A549 (cell line): Measurements from ENCODE around the gene TGM3. TPM values are rescaled to one million over a fixed set of nuclear protein-coding genes. Genes with fewer than 3 reads are reported as not detected.

Experiments used
- ATAC-seq, 2 experiments: fragments of 200-7000 bp in 1 of 2; fragments of >200 bp in 1 of 2; cut with Nextera tagmentation in 1 of 2; cut with Tn5 transposase in 1 of 2; 3 replicates each; pipeline versions ENCODE4 v1.8.0 to v1.9.1; 2018 to 2020; ENCODE audit warnings: mild to moderate bottlenecking in 1 of 2, moderate library complexity in 1 of 2
- CTCF ChIA-PET: fragments of 300-600 bp; sonication (Branson Sonifier 250); formaldehyde crosslinking; extraction: SDS; loops from one replicate; lab custom pipeline; 2021; ENCODE audit warnings: antibody characterized with exemption, inconsistent platforms; lab: Yijun Ruan, JAX
- POLR2A ChIA-PET: fragments of 350-600 bp; formaldehyde crosslinking; extraction: SDS; loops from one replicate; lab custom pipeline; 2021; ENCODE audit warnings: antibody characterized with exemption, inconsistent platforms; lab: Yijun Ruan, JAX
- DNase-seq, 2 experiments: peaks; one replicate each; pipeline versions ENCODE4 v3.0.0 to v3.0.0-alpha.2; 2011 to 2016; ENCODE audit warnings: low read depth in 1 of 2, low spot score in 1 of 2
- FAIRE-seq: peaks from 2 replicates; lab custom pipeline; 2011; peaks lifted over from hg19 to GRCh38; lab: Jason Lieb, UNC
- H3K27ac ChIP-seq, 2 experiments: fragments of >200 bp; sonication (Bioruptor Twin); formaldehyde crosslinking; 3 replicates each; pipeline ENCODE4 v1.5.1; 2016 to 2017
- H3K4me1 ChIP-seq: fragments of >200 bp; sonication (Bioruptor Twin); formaldehyde crosslinking; 3 replicates; pipeline ENCODE4 v1.6.1; 2016
- H3K4me2 ChIP-seq: fragments of >200 bp; sonication (Bioruptor Twin); formaldehyde crosslinking; 3 replicates; pipeline ENCODE4 v1.6.1; 2016
- H3K4me3 ChIP-seq: fragments of >200 bp; sonication (Bioruptor Twin); formaldehyde crosslinking; 3 replicates; pipeline ENCODE4 v1.5.1; 2016
- H3K9me3 ChIP-seq: fragments of >200 bp; sonication (Bioruptor Twin); formaldehyde crosslinking; 3 replicates; pipeline ENCODE4 v1.6.1; 2016
- ATOH8 ChIP-seq: fragments of 250-450 bp; sonication (Bioruptor Pico); IDR thresholded peaks from 2 replicates; pipeline ENCODE4 v1.5.0; 2020; ENCODE audit warnings: low read depth, mild to moderate bottlenecking, moderate library complexity
- BCL3 ChIP-seq: fragments of >200 bp; sonication (Bioruptor Twin); formaldehyde crosslinking; IDR thresholded peaks from 3 replicates; pipeline ENCODE4 v1.6.1; 2016
- BHLHE40 ChIP-seq: IDR thresholded peaks from 2 replicates; pipeline ENCODE4 v1.6.1; 2012; ENCODE audit warnings: low read depth, low read length, inconsistent platforms
- CBX2 ChIP-seq: fragments of 200-600 bp; sonication (generic); IDR thresholded peaks from 2 replicates; pipeline ENCODE4 v1.6.1; 2016; ENCODE audit warnings: low read depth, mild to moderate bottlenecking, borderline replicate concordance
- CEBPB ChIP-seq, 2 experiments: fragments of >200 bp in 1 of 2; sonication (Bioruptor Twin) in 1 of 2; formaldehyde crosslinking in 1 of 2; IDR thresholded peaks; 2 replicates each; pipeline ENCODE4 v1.6.1; 2012 to 2016
- CHD2 ChIP-seq: fragments of 150-350 bp; IDR thresholded peaks from 2 replicates; pipeline ENCODE4 v1.6.1; 2014; ENCODE audit warnings: low read length; ENCODE audit not compliant: partially characterized antibody
- EHF ChIP-seq: fragments of 250-450 bp; sonication (Bioruptor Pico); IDR thresholded peaks from 2 replicates; pipeline ENCODE4 v1.5.0; 2020; ENCODE audit warnings: mild to moderate bottlenecking
- EHMT2 ChIP-seq: fragments of 200-600 bp; sonication (generic); IDR thresholded peaks from 2 replicates; pipeline ENCODE4 v1.6.1; 2016; ENCODE audit warnings: antibody characterized with exemption, low read depth, mild to moderate bottlenecking, moderate library complexity
- ELK1 ChIP-seq: fragments of 150-350 bp; IDR thresholded peaks from 2 replicates; pipeline ENCODE4 v1.6.1; 2014; ENCODE audit warnings: low read depth, mild to moderate bottlenecking, low read length
- EP300 ChIP-seq, 2 experiments: fragments of >200 bp; sonication (Bioruptor Twin); formaldehyde crosslinking; IDR thresholded peaks; 2 replicates in 1 of 2; 3 replicates in 1 of 2; pipeline ENCODE4 v1.6.1; 2016 to 2017
- ESRRA ChIP-seq: fragments of 150-350 bp; IDR thresholded peaks from 2 replicates; pipeline ENCODE4 v1.6.1; 2014; ENCODE audit warnings: mild to moderate bottlenecking, low read length, borderline replicate concordance
- FOSB ChIP-seq: fragments of 250-450 bp; sonication (Bioruptor Pico); IDR thresholded peaks from 2 replicates; pipeline ENCODE4 v1.5.0; 2020; ENCODE audit warnings: mild to moderate bottlenecking, moderate library complexity
- FOXS1 ChIP-seq: fragments of 250-450 bp; sonication (Bioruptor Pico); IDR thresholded peaks from 2 replicates; pipeline ENCODE4 v1.5.0; 2020; ENCODE audit warnings: mild to moderate bottlenecking, moderate library complexity
- GATA3 ChIP-seq: IDR thresholded peaks from 2 replicates; pipeline ENCODE4 v1.6.1; 2012; ENCODE audit warnings: borderline replicate concordance
- HOXB5 ChIP-seq: fragments of 250-450 bp; sonication (Bioruptor Pico); IDR thresholded peaks from 2 replicates; pipeline ENCODE4 v1.5.0; 2020; ENCODE audit warnings: mild to moderate bottlenecking, moderate library complexity
- MAX ChIP-seq: IDR thresholded peaks from 2 replicates; pipeline ENCODE4 v1.6.1; 2012
- MAZ ChIP-seq: fragments of 150-350 bp; IDR thresholded peaks from 2 replicates; pipeline ENCODE4 v1.6.1; 2014; ENCODE audit warnings: antibody characterized with exemption, low read depth, low read length, borderline replicate concordance
- MYC ChIP-seq: IDR thresholded peaks from 2 replicates; pipeline ENCODE4 v1.6.1; 2012; ENCODE audit warnings: mild to moderate bottlenecking, inconsistent platforms, low read length, improper control_type of control experiment, borderline replicate concordance
- NR3C1 ChIP-seq: fragments of >200 bp; sonication (Bioruptor Twin); formaldehyde crosslinking; IDR thresholded peaks from 3 replicates; pipeline ENCODE4 v1.6.1; 2017
- PHF8 ChIP-seq: fragments of 200-600 bp; sonication (generic); IDR thresholded peaks from 2 replicates; pipeline ENCODE4 v1.6.1; 2016; ENCODE audit warnings: low read depth, mild to moderate bottlenecking, antibody characterized with exemption, moderate library complexity, borderline replicate concordance
- POLR2A ChIP-seq: IDR thresholded peaks from 2 replicates; pipeline ENCODE4 v1.6.1; 2012; ENCODE audit warnings: mild to moderate bottlenecking, low read length
- RAD21 ChIP-seq, 2 experiments: fragments of >200 bp in 1 of 2; sonication (Bioruptor Twin) in 1 of 2; formaldehyde crosslinking in 1 of 2; IDR thresholded peaks in 1 of 2; conservative IDR thresholded peaks in 1 of 2; 2 replicates in 1 of 2; 3 replicates in 1 of 2; pipeline ENCODE4 v1.6.1; 2012 to 2018; ENCODE audit warnings: inconsistent platforms in 1 of 2
- RARB ChIP-seq: fragments of 250-450 bp; sonication (Bioruptor Pico); IDR thresholded peaks from 2 replicates; pipeline ENCODE4 v1.8.0; 2021; ENCODE audit warnings: mild to moderate bottlenecking, moderate library complexity
- RCOR1 ChIP-seq: fragments of 150-350 bp; IDR thresholded peaks from 2 replicates; pipeline ENCODE4 v1.6.1; 2014; ENCODE audit warnings: antibody characterized with exemption, low read length, low read depth
- REST ChIP-seq: fragments of 200-600 bp; sonication (generic); IDR thresholded peaks from 2 replicates; pipeline ENCODE4 v1.6.1; 2016; ENCODE audit warnings: antibody characterized with exemption, mild to moderate bottlenecking, moderate library complexity
- RFX5 ChIP-seq: fragments of 450-650 bp; IDR thresholded peaks from 2 replicates; pipeline ENCODE4 v1.7.1; 2014; ENCODE audit warnings: antibody characterized with exemption, mild to moderate bottlenecking, moderate library complexity
- RNF2 ChIP-seq: fragments of 200-600 bp; sonication (generic); IDR thresholded peaks from 2 replicates; pipeline ENCODE4 v1.6.1; 2016; ENCODE audit warnings: low read depth, mild to moderate bottlenecking, antibody characterized with exemption, moderate library complexity, borderline replicate concordance
- SMC3 ChIP-seq: fragments of >200 bp; sonication (Bioruptor Twin); formaldehyde crosslinking; IDR thresholded peaks from 3 replicates; pipeline ENCODE4 v1.6.1; 2018; ENCODE audit warnings: inconsistent platforms
- ZC3H11A ChIP-seq: fragments of 450-650 bp; IDR thresholded peaks from 2 replicates; pipeline ENCODE4 v1.6.1; 2014; ENCODE audit warnings: antibody characterized with exemption, mild to moderate bottlenecking
- ZSCAN20 ChIP-seq: fragments of 250-450 bp; sonication (Bioruptor Pico); IDR thresholded peaks from 2 replicates; pipeline ENCODE4 v1.8.0; 2022; ENCODE audit warnings: mild to moderate bottlenecking, moderate library complexity
- WGBS: methylation state at CpG from one replicate; pipeline ENCODE4 v1.1.6; 2017; ENCODE audit errors: missing lambda C conversion rate; 5-methylcytosine and 5-hydroxymethylcytosine counted together
- polyA plus RNA-seq, 4 experiments: library from polyadenylated mRNA; depleted of rRNA in 3 of 4; stranded (reverse); fragments of >200 nt; fragmentation: RNase III in 1 of 4; extraction: RNeasy Plus Mini Kit Qiagen cat#74134 plus additional on column Dnase treatment in 1 of 4; gene quantifications; 2 replicates in 3 of 4; 3 replicates in 1 of 4; pipeline ENCODE4 v1.2.3, GENCODE V29; 2011 to 2017

Gene TGM3
- polyA plus RNA-seq, 2 of the 4 experiments (the other 2 are of a cell fraction) = 0.03 to 0.14 TPM

GRCh38 chr20:2382833-2383232, 87.0 kb downstream of the TGM3 start:
- TF ChIP-seq FOSB (no peak), EHF (CRISPR knock-in tag) (no peak), RCOR1 (no peak), MYC (no peak), ATOH8 (no peak), CEBPB (IDR thresholded peaks at IDR 0.05) (no peak), ZSCAN20 (CRISPR knock-in tag) (no peak), RFX5 (no peak), ESRRA (no peak), RARB (CRISPR knock-in tag) (no peak), SMC3 (no peak), POLR2A (no peak), CHD2 (no peak), EHMT2 (no peak), ELK1 (no peak), CBX2 (no peak), BCL3 (no peak), RNF2 (no peak), HOXB5 (CRISPR knock-in tag) (no peak)
- no peak for ATAC-seq
- Histone ChIP-seq H3K4me3 (no peak overlapping the region), H3K4me2 (no peak overlapping the region), H3K9me3 (peaks cover 10% of the 10 kb centered on the region), H3K27ac (no peak overlapping the region), H3K4me1 (no peaks in the 10 kb centered on the region)
- ChIA-PET POLR2A (no interaction called here), CTCF (interaction anchor here (0.6 to 8.2 kb wide), 5 partner anchors 8 to 175 kb away, joined by 3 to 51 read pairs (median 8); no protein-coding TSS in a partner anchor)
- WGBS = 86% methylated on average over 2 of the region's 2 CpGs
- DNase-seq = no peak
- no peak for FAIRE-seq

GRCh38 chr20:2385026-2385425, 89.2 kb downstream of the TGM3 start:
- ChIA-PET POLR2A (no interaction called here), CTCF (interaction anchor here (1.1 to 8.2 kb wide), 4 partner anchors 19 to 177 kb away, joined by 3 to 51 read pairs (median 20); no protein-coding TSS in a partner anchor)
- TF ChIP-seq RAD21 (conservative IDR thresholded peaks at IDR 0.05 in 1 of 2, IDR thresholded peaks at IDR 0.05 in 1 of 2) (no peak), SMC3 (no peak), MAZ (no peak), RFX5 (no peak), REST (no peak), MAX (no peak), FOXS1 (CRISPR knock-in tag) (no peak), EHF (CRISPR knock-in tag) (no peak), GATA3 (no peak), PHF8 (no peak), NR3C1 (no peak), ZC3H11A (no peak), HOXB5 (CRISPR knock-in tag) (no peak), EP300 (IDR thresholded peaks at IDR 0.05) (no peak), RARB (CRISPR knock-in tag) (no peak), BHLHE40 (no peak)
- no peak overlapping the region for H3K4me2 ChIP-seq
- H3K27ac ChIP-seq = no peak overlapping the region
- 36% methylated on average over 5 of the region's 5 CpGs for WGBS
- ATAC-seq = no peak
- no peak for DNase-seq
- no peak for FAIRE-seq
- H3K4me1 ChIP-seq = no peaks in the 10 kb centered on the region
- H3K9me3 ChIP-seq = peaks cover 17% of the 10 kb centered on the region
- no peak overlapping the region for H3K4me3 ChIP-seq
